ENCODE results near the gene AKAP1. TPM values are rescaled to one million over a fixed set of nuclear protein-coding genes. Genes with fewer than 3 reads are reported as not detected.

AKAP1 gene
- total RNA-seq, 1 experiment from 2014 or later = 56.1 TPM

GRCh38 chr17:57133486-57133885, 48.4 kb downstream of the AKAP1 start:
- H3K79me2 ChIP-seq (ENCODE audit: low read length) = no peaks in the 10 kb centered on the region
- H3K27me3 ChIP-seq (ENCODE audit: low read length) = no peaks in the 10 kb centered on the region
- DNase-seq = no peak
- H2AFZ ChIP-seq (ENCODE audit: low read length) = no peak overlapping the region; the same call in 1 of the 2 replicates
- H3K4me2 ChIP-seq (ENCODE audit: low read depth, low read length, poor library complexity, severe bottlenecking) = peak overlapping the region; percentile 72
- no peak overlapping the region for H3K9ac ChIP-seq (ENCODE audit: low read length)
- H3K36me3 ChIP-seq (ENCODE audit: insufficient read depth, low read length) = no peaks in the 10 kb centered on the region
- peak overlapping the region; percentile 36 for H3K4me3 ChIP-seq (ENCODE audit: low read length)
- H3K27ac ChIP-seq (ENCODE audit: low read length) = no peak overlapping the region
- H3K9me2 ChIP-seq (replicated peaks; ENCODE audit: insufficient read depth, low read length) = no peaks in the 10 kb centered on the region
- no peaks in the 10 kb centered on the region for H4K20me1 ChIP-seq (ENCODE audit: insufficient read depth, low read depth, low read length)
- H3K9me3 ChIP-seq (ENCODE audit: low read length) = no peaks in the 10 kb centered on the region
- peaks cover 24% of the 10 kb centered on the region for H3K4me1 ChIP-seq (ENCODE audit: low read length)

- H3K9me3 ChIP-seq (ENCODE audit: low read length) = no peaks in the 10 kb centered on the region
- H3K4me3 ChIP-seq (ENCODE audit: low read length) = no peak overlapping the region
- H3K4me2 ChIP-seq (ENCODE audit: low read depth, low read length, poor library complexity, severe bottlenecking) = no peak overlapping the region
- no peaks in the 10 kb centered on the region for H4K20me1 ChIP-seq (ENCODE audit: insufficient read depth, low read depth, low read length)
- H3K4me1 ChIP-seq (ENCODE audit: low read length) = peaks cover 28% of the 10 kb centered on the region
- no peaks in the 10 kb centered on the region for H3K36me3 ChIP-seq (ENCODE audit: insufficient read depth, low read length)
- H3K9me2 ChIP-seq (replicated peaks; ENCODE audit: insufficient read depth, low read length) = no peaks in the 10 kb centered on the region
- H3K27me3 ChIP-seq (ENCODE audit: low read length) = no peaks in the 10 kb centered on the region
- no peaks in the 10 kb centered on the region for H3K79me2 ChIP-seq (ENCODE audit: low read length)
- H3K27ac ChIP-seq (ENCODE audit: low read length) = no peak overlapping the region
- no peak overlapping the region for H2AFZ ChIP-seq (ENCODE audit: low read length)
- no peak for DNase-seq
- no peak overlapping the region for H3K9ac ChIP-seq (ENCODE audit: low read length)
These were observed 50.2 kb downstream of the AKAP1 start for GRCh38 chr17:57135026-57135788.

- H3K79me2 ChIP-seq (ENCODE audit: low read length) = no peaks in the 10 kb centered on the region
These were observed 50.8 kb downstream of the AKAP1 start for GRCh38 chr17:57135789-57136291.

GRCh38 chr17:57136355-57136754, 51.3 kb downstream of the AKAP1 start:
- Histone ChIP-seq H3K9ac (ENCODE audit: low read length) (no peak overlapping the region), H2AFZ (ENCODE audit: low read length) (no peak overlapping the region), H3K27ac (ENCODE audit: low read length) (no peak overlapping the region), H3K9me2 (replicated peaks; ENCODE audit: insufficient read depth, low read length) (no peaks in the 10 kb centered on the region), H4K20me1 (ENCODE audit: insufficient read depth, low read depth, low read length) (no peaks in the 10 kb centered on the region), H3K36me3 (ENCODE audit: insufficient read depth, low read length) (no peaks in the 10 kb centered on the region), H3K4me3 (ENCODE audit: low read length) (no peak overlapping the region), H3K4me1 (ENCODE audit: low read length) (peaks cover 22% of the 10 kb centered on the region), H3K4me2 (ENCODE audit: low read depth, low read length, poor library complexity, severe bottlenecking) (no peak overlapping the region), H3K9me3 (ENCODE audit: low read length) (no peaks in the 10 kb centered on the region), H3K79me2 (ENCODE audit: low read length) (no peaks in the 10 kb centered on the region), H3K27me3 (ENCODE audit: low read length) (no peaks in the 10 kb centered on the region)
- DNase-seq = no peak

More at GRCh38 chr17:57135789-57136291, 50.8 kb downstream of the AKAP1 start:
- no peak overlapping the region for H3K4me3 ChIP-seq (ENCODE audit: low read length)
- H3K27ac ChIP-seq (ENCODE audit: low read length) = no peak overlapping the region
- no peak overlapping the region for H2AFZ ChIP-seq (ENCODE audit: low read length)
- no peaks in the 10 kb centered on the region for H3K9me3 ChIP-seq (ENCODE audit: low read length)
- H3K9me2 ChIP-seq (replicated peaks; ENCODE audit: insufficient read depth, low read length) = no peaks in the 10 kb centered on the region
- H4K20me1 ChIP-seq (ENCODE audit: insufficient read depth, low read depth, low read length) = no peaks in the 10 kb centered on the region
- H3K4me2 ChIP-seq (ENCODE audit: low read depth, low read length, poor library complexity, severe bottlenecking) = no peak overlapping the region
- peaks cover 25% of the 10 kb centered on the region for H3K4me1 ChIP-seq (ENCODE audit: low read length)
- no peaks in the 10 kb centered on the region for H3K27me3 ChIP-seq (ENCODE audit: low read length)
- no peak for DNase-seq
- no peaks in the 10 kb centered on the region for H3K36me3 ChIP-seq (ENCODE audit: insufficient read depth, low read length)
- H3K9ac ChIP-seq (ENCODE audit: low read length) = no peak overlapping the region

GRCh38 chr17:57138030-57138911, 53.2 kb downstream of the AKAP1 start:
- DNase-seq = no peak
- no peak overlapping the region for H3K9ac ChIP-seq (ENCODE audit: low read length)
- H3K27me3 ChIP-seq (ENCODE audit: low read length) = no peaks in the 10 kb centered on the region
- H3K4me1 ChIP-seq (ENCODE audit: low read length) = peaks cover 14% of the 10 kb centered on the region
- no peak overlapping the region for H3K27ac ChIP-seq (ENCODE audit: low read length)
- H2AFZ ChIP-seq (ENCODE audit: low read length) = no peak overlapping the region
- no peaks in the 10 kb centered on the region for H3K9me2 ChIP-seq (replicated peaks; ENCODE audit: insufficient read depth, low read length)
- H3K4me3 ChIP-seq (ENCODE audit: low read length) = no peak overlapping the region
- no peaks in the 10 kb centered on the region for H3K79me2 ChIP-seq (ENCODE audit: low read length)
- no peaks in the 10 kb centered on the region for H4K20me1 ChIP-seq (ENCODE audit: insufficient read depth, low read depth, low read length)
- no peaks in the 10 kb centered on the region for H3K9me3 ChIP-seq (ENCODE audit: low read length)
- H3K4me2 ChIP-seq (ENCODE audit: low read depth, low read length, poor library complexity, severe bottlenecking) = no peak overlapping the region
- no peaks in the 10 kb centered on the region for H3K36me3 ChIP-seq (ENCODE audit: insufficient read depth, low read length)

- no peaks in the 10 kb centered on the region for H3K27me3 ChIP-seq (ENCODE audit: low read length)
- H3K4me2 ChIP-seq (ENCODE audit: low read depth, low read length, poor library complexity, severe bottlenecking) = no peak overlapping the region
- DNase-seq = no peak
- H3K9me3 ChIP-seq (ENCODE audit: low read length) = no peaks in the 10 kb centered on the region
- no peak overlapping the region for H3K9ac ChIP-seq (ENCODE audit: low read length)
- H2AFZ ChIP-seq (ENCODE audit: low read length) = no peak overlapping the region
- no peaks in the 10 kb centered on the region for H3K36me3 ChIP-seq (ENCODE audit: insufficient read depth, low read length)
- no peaks in the 10 kb centered on the region for H3K79me2 ChIP-seq (ENCODE audit: low read length)
- H3K27ac ChIP-seq (ENCODE audit: low read length) = no peak overlapping the region
- peaks cover 9% of the 10 kb centered on the region for H3K4me1 ChIP-seq (ENCODE audit: low read length)
- no peak overlapping the region for H3K4me3 ChIP-seq (ENCODE audit: low read length)
- H4K20me1 ChIP-seq (ENCODE audit: insufficient read depth, low read depth, low read length) = no peaks in the 10 kb centered on the region
- no peaks in the 10 kb centered on the region for H3K9me2 ChIP-seq (replicated peaks; ENCODE audit: insufficient read depth, low read length)
These were observed 54.0 kb downstream of the AKAP1 start for GRCh38 chr17:57138956-57139576.

- H3K36me3 ChIP-seq (ENCODE audit: insufficient read depth, low read length) = no peaks in the 10 kb centered on the region
- DNase-seq = no peak
- no peaks in the 10 kb centered on the region for H4K20me1 ChIP-seq (ENCODE audit: insufficient read depth, low read depth, low read length)
These were observed 55.3 kb downstream of the AKAP1 start for GRCh38 chr17:57140316-57140715.

GRCh38 chr17:57142925-57143324, 57.9 kb downstream of the AKAP1 start:
- H3K36me3 ChIP-seq (ENCODE audit: insufficient read depth, low read length) = no peaks in the 10 kb centered on the region
- H3K27me3 ChIP-seq (ENCODE audit: low read length) = no peaks in the 10 kb centered on the region
- H3K9me3 ChIP-seq (ENCODE audit: low read length) = no peaks in the 10 kb centered on the region
- H3K4me2 ChIP-seq (ENCODE audit: low read depth, low read length, poor library complexity, severe bottlenecking) = no peak overlapping the region
- DNase-seq = no peak
- no peaks in the 10 kb centered on the region for H3K9me2 ChIP-seq (replicated peaks; ENCODE audit: insufficient read depth, low read length)
- no peaks in the 10 kb centered on the region for H4K20me1 ChIP-seq (ENCODE audit: insufficient read depth, low read depth, low read length)
- no peak overlapping the region for H3K4me3 ChIP-seq (ENCODE audit: low read length)
- H3K4me1 ChIP-seq (ENCODE audit: low read length) = peaks cover 7% of the 10 kb centered on the region
- H3K9ac ChIP-seq (ENCODE audit: low read length) = no peak overlapping the region
- no peaks in the 10 kb centered on the region for H3K79me2 ChIP-seq (ENCODE audit: low read length)
- no peak overlapping the region for H2AFZ ChIP-seq (ENCODE audit: low read length)
- H3K27ac ChIP-seq (ENCODE audit: low read length) = no peak overlapping the region

More at GRCh38 chr17:57140316-57140715, 55.3 kb downstream of the AKAP1 start:
- Histone ChIP-seq H3K27ac (ENCODE audit: low read length) (no peak overlapping the region), H3K79me2 (ENCODE audit: low read length) (no peaks in the 10 kb centered on the region), H3K9me2 (replicated peaks; ENCODE audit: insufficient read depth, low read length) (no peaks in the 10 kb centered on the region), H3K4me2 (ENCODE audit: low read depth, low read length, poor library complexity, severe bottlenecking) (no peak overlapping the region), H2AFZ (ENCODE audit: low read length) (no peak overlapping the region), H3K4me1 (ENCODE audit: low read length) (peaks cover 9% of the 10 kb centered on the region), H3K4me3 (ENCODE audit: low read length) (no peak overlapping the region), H3K9ac (ENCODE audit: low read length) (no peak overlapping the region), H3K9me3 (ENCODE audit: low read length) (no peaks in the 10 kb centered on the region), H3K27me3 (ENCODE audit: low read length) (no peaks in the 10 kb centered on the region)
